Measurements from ENCODE around the gene OR52W1.

The OR52W1 gene

GRCh38 chr11:6203327-6203726, 4.3 kb downstream of the OR52W1 start:
- Histone ChIP-seq H3K79me2 (ENCODE audit: control insufficient read depth, low read length) (no peaks in the 10 kb centered on the region), H3K4me3 (ENCODE audit: low read length) (no peak overlapping the region), H3K9me2 (replicated peaks; ENCODE audit: control insufficient read depth, low read length) (no peaks in the 10 kb centered on the region), H3K9me3 (ENCODE audit: control insufficient read depth, insufficient read depth, low read length) (no peaks in the 10 kb centered on the region), H3K36me3 (ENCODE audit: control insufficient read depth, low read length) (0 out of 2 replicates have a peak, but pooled peaks cover 3% of the 10 kb centered on the region), H4K20me1 (ENCODE audit: control insufficient read depth, insufficient read depth, low read depth, low read length) (no peaks in the 10 kb centered on the region), H3K27me3 (ENCODE audit: control insufficient read depth, low read length) (no peaks in the 10 kb centered on the region), H3K27ac (ENCODE audit: low read depth, low read length) (no peak overlapping the region), H3K4me1 (ENCODE audit: control insufficient read depth, low read length) (no peaks in the 10 kb centered on the region), H3K4me2 (ENCODE audit: low read length) (no peak overlapping the region), H3F3A (ENCODE audit: control insufficient read depth, insufficient read depth) (no peaks in the 10 kb centered on the region)
- TF ChIP-seq EZH2phosphoT487 (IDR thresholded peaks at IDR 0.05; ENCODE audit: borderline replicate concordance, low read length) (no peak), CTCF (IDR thresholded peaks at IDR 0.05; ENCODE audit: low read depth, low read length, poor library complexity, severe bottlenecking) (no peak)

- H3K36me3 ChIP-seq (ENCODE audit: control insufficient read depth, low read length) = peaks cover 3% of the 10 kb centered on the region; the same call in 1 of the 2 replicates
Observed at GRCh38 chr11:6204706-6205105, 5.7 kb downstream of the OR52W1 start.

GRCh38 chr11:6205366-6205765, 6.3 kb downstream of the OR52W1 start, which contains the start of gene C11orf42:
Gene C11orf42, plus strand, starts transcription at chr11:6205557. Its CDS starts 59 bp downstream, at chr11:6205616.
- Histone ChIP-seq H3K9me2 (replicated peaks; ENCODE audit: control insufficient read depth, low read length) (no peaks in the 10 kb centered on the region), H3K36me3 (ENCODE audit: control insufficient read depth, low read length) (peaks cover 3% of the 10 kb centered on the region; the same call in 1 of the 2 replicates), H3F3A (ENCODE audit: control insufficient read depth, insufficient read depth) (no peaks in the 10 kb centered on the region), H3K4me1 (ENCODE audit: control insufficient read depth, low read length) (no peaks in the 10 kb centered on the region), H4K20me1 (ENCODE audit: control insufficient read depth, insufficient read depth, low read depth, low read length) (no peaks in the 10 kb centered on the region), H3K27me3 (ENCODE audit: control insufficient read depth, low read length) (no peaks in the 10 kb centered on the region), H3K4me2 (ENCODE audit: low read length) (no peak within 1 kb of the TSS), H3K79me2 (ENCODE audit: control insufficient read depth, low read length) (no peaks in the 10 kb centered on the region), H3K9me3 (ENCODE audit: control insufficient read depth, insufficient read depth, low read length) (no peaks in the 10 kb centered on the region), H3K27ac (ENCODE audit: low read depth, low read length) (no peak within 1 kb of the TSS), H3K4me3 (ENCODE audit: low read length) (no peak within 1 kb of the TSS)
- no peak for TF ChIP-seq EZH2phosphoT487 (IDR thresholded peaks at IDR 0.05; ENCODE audit: borderline replicate concordance, low read length)
- no peak for TF ChIP-seq CTCF (IDR thresholded peaks at IDR 0.05; ENCODE audit: low read depth, low read length, poor library complexity, severe bottlenecking)

More at GRCh38 chr11:6204706-6205105, 5.7 kb downstream of the OR52W1 start:
- H3F3A ChIP-seq (ENCODE audit: control insufficient read depth, insufficient read depth) = no peaks in the 10 kb centered on the region
- TF ChIP-seq EZH2phosphoT487 (IDR thresholded peaks at IDR 0.05; ENCODE audit: borderline replicate concordance, low read length) (no peak), CTCF (IDR thresholded peaks at IDR 0.05; ENCODE audit: low read depth, low read length, poor library complexity, severe bottlenecking) (no peak)
- H3K9me3 ChIP-seq (ENCODE audit: control insufficient read depth, insufficient read depth, low read length) = no peaks in the 10 kb centered on the region
- no peaks in the 10 kb centered on the region for H3K4me1 ChIP-seq (ENCODE audit: control insufficient read depth, low read length)
- no peaks in the 10 kb centered on the region for H4K20me1 ChIP-seq (ENCODE audit: control insufficient read depth, insufficient read depth, low read depth, low read length)
- no peaks in the 10 kb centered on the region for H3K79me2 ChIP-seq (ENCODE audit: control insufficient read depth, low read length)
- H3K27me3 ChIP-seq (ENCODE audit: control insufficient read depth, low read length) = no peaks in the 10 kb centered on the region
- no peak overlapping the region for H3K4me3 ChIP-seq (ENCODE audit: low read length)
- H3K4me2 ChIP-seq (ENCODE audit: low read length) = no peak overlapping the region
- H3K27ac ChIP-seq (ENCODE audit: low read depth, low read length) = no peak overlapping the region
- H3K9me2 ChIP-seq (replicated peaks; ENCODE audit: control insufficient read depth, low read length) = no peaks in the 10 kb centered on the region
